Activated CD8-positive, alpha-beta memory T cell treated with anti-CD3 and anti-CD28 coated beads, Interleukin-2, amount 10 ng/mL, durations not matched to agents 7 days and 5 days (primary cell): ENCODE data around the gene PPP4C. TPM values are rescaled to one million over a fixed set of nuclear protein-coding genes. Genes with fewer than 3 reads are reported as not detected.
"Not testable (repeated sequence)": the region's sequence is repeated elsewhere in the genome, so short reads cannot be mapped to it uniquely, and the experiment has no call there.

Experiments used
- ATAC-seq: fragments of 150-1000 bp; cut with Tn5 transposase; one replicate; pipeline ENCODE4 v1.10.0; 2021; ENCODE audit warnings: moderate library complexity
- CTCF ChIA-PET: fragments of 350-600 bp; sonication (Branson Sonifier 250); formaldehyde crosslinking; loops from one replicate; lab custom pipeline; 2021; ENCODE audit warnings: antibody characterized with exemption; lab: Charles Lee
- DNase-seq: peaks from one replicate; pipeline ENCODE4 v3.0.0-alpha.2; 2020
- H3K27ac Mint-ChIP-seq: one replicate; pipeline ENCODE4 v1.8.0; 2021; ENCODE audit warnings: mild to moderate bottlenecking, mixed read lengths
- H3K27me3 Mint-ChIP-seq: one replicate; pipeline ENCODE4 v1.8.0; 2021; ENCODE audit warnings: mixed read lengths
- H3K36me3 Mint-ChIP-seq: one replicate; pipeline ENCODE4 v1.8.0; 2021; ENCODE audit warnings: mild to moderate bottlenecking, mixed read lengths
- H3K4me1 Mint-ChIP-seq: one replicate; pipeline ENCODE4 v1.8.0; 2021; ENCODE audit warnings: mixed read lengths
- H3K4me3 Mint-ChIP-seq: one replicate; pipeline ENCODE4 v1.8.0; 2021; ENCODE audit warnings: mild to moderate bottlenecking, moderate library complexity, mixed read lengths
- H3K9me3 Mint-ChIP-seq: one replicate; pipeline ENCODE4 v1.8.0; 2022; ENCODE audit warnings: low read depth, mixed read lengths
- total RNA-seq, 2 experiments: library from RNA; stranded (reverse); gene quantifications; one replicate each; pipeline ENCODE4 v1.2.3, GENCODE V29; 2021

The PPP4C gene
- total RNA-seq, 2 experiments from 2014 or later, result 149 to 161 TPM

DNA sequence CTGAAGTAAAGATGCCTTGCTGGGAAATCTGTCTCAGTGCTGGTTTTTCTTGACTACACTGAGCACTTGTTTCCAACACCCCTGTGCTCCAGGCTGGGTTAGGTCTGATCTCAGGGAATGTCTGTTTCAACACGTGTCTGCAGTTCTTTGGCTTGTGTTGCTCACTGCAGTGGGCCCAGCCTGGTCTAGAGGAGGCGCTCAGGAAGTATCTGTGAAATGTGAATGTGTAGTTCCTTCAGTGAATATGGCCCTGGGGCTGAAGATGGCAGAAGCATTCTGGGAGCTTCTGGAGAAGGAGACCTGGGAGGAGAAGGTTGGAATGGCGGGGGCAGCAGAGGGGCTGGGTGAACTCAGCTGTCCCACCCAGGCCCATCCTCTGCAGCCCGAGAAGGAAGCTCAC is 28.3 kb downstream of the PPP4C start:
- ATAC-seq (no peak), DNase-seq (no peak)
- CTCF ChIA-PET, result interaction anchor here (3.3 to 5.9 kb wide), 2 partner anchors 8 to 12 kb away, joined by 18 to 38 read pairs; partner anchors contain the start of genes GDPD3 and TBX6
- H3K27me3 Mint-ChIP-seq, result no peaks in the 10 kb centered on the region
- no peaks in the 10 kb centered on the region for H3K9me3 Mint-ChIP-seq
- no peak overlapping the region for H3K27ac Mint-ChIP-seq
- no peaks in the 10 kb centered on the region for H3K4me1 Mint-ChIP-seq
- H3K36me3 Mint-ChIP-seq, result peaks cover 15% of the 10 kb centered on the region
- no peak overlapping the region for H3K4me3 Mint-ChIP-seq

DNA sequence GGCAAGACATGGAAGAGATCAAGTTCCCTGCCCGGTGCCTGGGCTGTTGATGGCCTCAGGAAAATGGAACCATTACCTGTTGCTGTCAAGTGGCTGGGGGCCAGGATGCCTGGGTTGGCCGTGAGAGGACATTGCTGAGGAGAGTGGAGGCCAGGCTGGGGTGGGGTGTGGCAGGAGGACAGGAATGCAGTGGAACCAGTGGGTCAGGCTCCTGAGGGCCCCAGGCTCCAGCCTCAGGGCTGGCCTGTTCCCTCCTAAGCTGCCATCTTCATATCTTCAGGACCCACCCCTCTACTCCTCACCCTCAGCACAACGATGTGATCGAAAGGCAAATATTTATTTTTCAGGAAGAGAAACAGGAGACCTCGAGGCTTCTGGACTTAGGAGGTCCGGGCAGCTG is 28.7 kb downstream of the PPP4C start:
- Mint-ChIP-seq H3K9me3 (no peaks in the 10 kb centered on the region), H3K4me3 (no peak overlapping the region), H3K27ac (no peak overlapping the region), H3K4me1 (no peaks in the 10 kb centered on the region), H3K27me3 (no peaks in the 10 kb centered on the region), H3K36me3 (peaks cover 14% of the 10 kb centered on the region)
- ATAC-seq (no peak), DNase-seq (no peak)
- CTCF ChIA-PET, result interaction anchor here (3.3 to 5.9 kb wide), 2 partner anchors 8 to 12 kb away, joined by 18 to 38 read pairs; partner anchors contain the start of genes GDPD3 and TBX6

DNA sequence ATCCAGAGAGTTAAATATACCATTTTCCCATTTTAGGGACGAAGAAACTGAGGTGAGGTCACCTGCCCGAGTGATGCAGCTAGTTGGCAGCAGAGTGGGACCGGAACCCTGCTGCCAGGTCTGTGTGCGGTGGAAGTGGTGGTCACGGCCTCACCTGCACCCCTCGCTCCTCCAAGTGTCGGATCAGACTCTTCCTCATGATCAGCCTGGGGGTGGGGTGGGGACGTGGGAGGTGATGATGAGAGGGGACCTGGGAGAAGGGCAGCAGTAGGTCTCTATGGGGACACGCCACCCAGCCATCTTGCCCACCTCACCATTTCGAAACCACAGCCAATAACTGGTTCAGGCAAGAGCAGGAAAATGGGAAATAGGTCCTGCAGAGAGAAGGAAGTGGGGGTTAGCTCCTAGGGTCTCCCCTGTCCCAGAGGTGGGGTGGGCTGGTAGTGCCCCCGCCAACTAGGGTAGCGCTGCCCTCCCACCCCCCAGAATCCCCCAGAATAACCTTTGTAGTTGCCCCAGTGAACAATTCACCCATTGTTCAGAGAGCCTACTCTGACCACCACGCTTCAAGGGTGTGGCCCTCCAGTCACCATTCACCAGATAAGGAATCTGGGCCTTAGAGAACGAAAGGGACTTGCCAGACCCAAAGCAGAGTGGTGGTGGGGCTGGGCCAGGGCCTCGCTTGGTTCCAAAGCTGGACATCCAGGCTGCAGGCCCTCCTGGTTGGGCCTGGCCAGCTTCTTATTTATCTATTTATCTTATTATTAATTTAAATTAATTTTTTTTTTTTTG is 32.5 kb downstream of the PPP4C start:
- Mint-ChIP-seq H3K27me3 (no peaks in the 10 kb centered on the region), H3K4me1 (peaks cover 5% of the 10 kb centered on the region), H3K27ac (no peak overlapping the region), H3K36me3 (peaks cover 14% of the 10 kb centered on the region), H3K4me3 (no peak overlapping the region), H3K9me3 (no peaks in the 10 kb centered on the region)
- DNase-seq (no peak), ATAC-seq (no peak)
- CTCF ChIA-PET, result interaction anchor here (0.6 kb wide), 1 partner anchor 14 kb away, joined by 3 read pairs; no protein-coding TSS in a partner anchor

DNA sequence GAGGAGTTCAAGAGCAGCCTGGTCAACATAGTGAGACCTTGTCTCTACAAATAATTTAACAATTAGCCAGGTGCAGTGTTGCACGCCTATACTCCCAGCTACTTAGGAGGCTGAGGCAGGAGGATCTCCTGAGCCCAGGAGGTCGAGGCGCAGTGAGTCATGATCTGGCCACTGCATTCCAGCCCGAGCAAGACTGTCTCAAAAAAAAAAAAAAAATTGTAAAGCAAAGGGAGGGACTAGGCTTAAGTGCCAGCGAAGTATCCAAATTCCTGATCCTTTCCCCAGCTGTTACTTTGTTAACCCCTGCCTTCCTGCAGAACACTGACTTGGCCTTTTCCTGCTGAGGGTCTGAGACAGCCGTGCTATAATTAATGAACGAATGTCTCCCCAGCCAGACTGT is 34.9 kb downstream of the PPP4C start:
- Mint-ChIP-seq H3K9me3 (no peaks in the 10 kb centered on the region), H3K27ac (no peak overlapping the region), H3K27me3 (no peaks in the 10 kb centered on the region), H3K36me3 (peaks cover 5% of the 10 kb centered on the region), H3K4me1 (peaks cover 11% of the 10 kb centered on the region), H3K4me3 (no peak overlapping the region)
- DNase-seq (no peak), ATAC-seq (no peak)
- CTCF ChIA-PET, result interaction anchor here (2.2 to 4.9 kb wide), 2 partner anchors 19 to 37 kb away, joined by 6 to 44 read pairs; partner anchors contain the start of gene TBX6

DNA sequence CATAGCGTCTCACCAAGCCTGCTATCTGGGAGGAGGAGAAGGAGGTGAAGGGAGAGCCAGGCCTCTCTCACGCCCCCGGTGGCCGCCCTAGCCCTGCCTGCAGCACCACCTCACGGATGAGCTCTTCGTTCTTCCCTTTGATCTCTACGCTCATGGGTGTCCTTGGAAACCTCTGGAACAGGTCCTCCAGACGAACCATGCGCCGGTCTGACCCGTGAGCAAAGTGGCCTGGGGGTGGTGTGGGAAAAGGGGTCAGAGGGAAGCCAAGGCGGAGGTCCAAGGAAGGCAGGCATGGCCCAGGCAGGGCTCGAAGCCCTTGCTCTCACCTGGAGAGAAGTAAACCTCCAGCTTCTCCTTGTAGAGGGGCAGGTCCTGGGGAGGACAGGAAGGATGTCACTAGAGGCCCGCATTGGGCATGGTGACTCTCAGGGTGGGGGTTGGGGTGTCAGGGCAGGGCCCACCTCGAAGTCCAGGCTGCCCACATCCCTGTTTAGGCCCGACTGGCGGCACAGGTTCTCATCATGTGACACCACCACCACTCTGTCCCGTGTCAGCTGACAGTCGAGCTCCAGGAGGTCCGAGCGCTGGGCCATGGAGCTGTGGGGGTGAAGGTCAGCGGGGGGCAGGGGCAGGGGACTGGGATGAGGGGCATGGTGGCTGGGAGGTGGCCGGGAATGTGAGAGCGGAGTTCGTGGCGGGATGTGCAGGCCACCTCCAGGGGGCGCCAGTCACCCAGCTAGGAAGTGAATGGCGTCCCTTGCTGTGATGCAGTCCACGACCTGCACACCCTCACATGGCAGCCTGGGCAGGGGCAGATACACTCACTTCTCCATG is 36.6 kb downstream of the PPP4C start:
- H3K4me1 Mint-ChIP-seq, result peaks cover 11% of the 10 kb centered on the region

DNA sequence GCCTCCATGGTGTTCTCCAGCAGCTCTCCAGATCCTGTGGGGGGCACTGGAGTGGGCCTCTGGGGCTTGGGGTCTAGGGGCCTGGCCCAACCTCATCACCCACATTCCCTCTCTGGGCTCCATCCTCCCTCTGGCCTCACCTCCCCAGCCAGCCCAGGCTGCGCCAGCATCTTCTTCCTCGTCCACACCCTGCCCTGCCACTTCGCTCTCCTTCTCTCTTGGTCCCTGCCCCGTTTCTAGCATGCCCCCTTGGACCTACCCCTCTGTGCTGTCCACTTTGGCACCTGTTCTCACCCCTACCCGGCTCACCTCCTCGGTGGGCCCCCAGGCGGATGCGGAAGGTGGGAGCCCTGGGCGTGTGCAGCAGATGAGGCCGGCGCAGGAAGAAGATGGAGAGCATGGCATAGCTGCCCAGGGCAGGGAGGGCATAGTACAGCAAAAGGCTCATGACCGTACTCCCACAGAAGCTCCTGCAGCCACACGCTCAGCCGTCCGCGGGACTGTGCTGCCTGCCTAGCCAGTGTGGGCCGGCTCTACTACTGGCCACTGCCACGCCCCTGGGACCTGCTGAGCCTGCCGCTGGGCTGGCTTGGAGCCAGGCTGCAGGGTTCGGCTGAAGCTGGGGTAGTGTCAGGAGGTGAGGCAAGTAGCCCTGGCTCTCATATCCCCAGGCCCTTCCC is 37.4 kb downstream of the PPP4C start, which contains the start of gene GDPD3:
GDPD3 (minus strand) TSS at position 507 of the 680 bp plus-strand sequence; CDS start at position 448, 59 bp downstream.
- CTCF ChIA-PET, result interaction anchor here (1.0 to 4.9 kb wide), 19 partner anchors 7 to 515 kb away, joined by 3 to 44 read pairs (median 6); partner anchors contain the start of genes DCTPP1, MAPK3 and TBX6
- ATAC-seq (peak; percentile 21), DNase-seq (no peak)
- no peaks in the 10 kb centered on the region for H3K9me3 Mint-ChIP-seq
- no peak within 1 kb of the TSS for H3K27ac Mint-ChIP-seq
- no peaks in the 10 kb centered on the region for H3K27me3 Mint-ChIP-seq
- H3K36me3 Mint-ChIP-seq, result peaks cover 2% of the 10 kb centered on the region
- no peak within 1 kb of the TSS for H3K4me3 Mint-ChIP-seq
- H3K4me1 Mint-ChIP-seq, result peaks cover 11% of the 10 kb centered on the region

More for the DNA sequence above, 36.6 kb downstream of the PPP4C start:
- no peaks in the 10 kb centered on the region for H3K27me3 Mint-ChIP-seq
- CTCF ChIA-PET, result interaction anchor here (0.8 to 4.9 kb wide), 28 partner anchors 8 to 516 kb away, joined by 3 to 44 read pairs (median 4); partner anchors contain the start of genes DCTPP1, MAPK3 and TBX6
- H3K36me3 Mint-ChIP-seq, result peaks cover 5% of the 10 kb centered on the region
- DNase-seq (peak; percentile 75), ATAC-seq (peak; percentile 70)
- no peak overlapping the region for H3K27ac Mint-ChIP-seq
- H3K4me3 Mint-ChIP-seq, result no peak overlapping the region
- H3K9me3 Mint-ChIP-seq, result no peaks in the 10 kb centered on the region

DNA sequence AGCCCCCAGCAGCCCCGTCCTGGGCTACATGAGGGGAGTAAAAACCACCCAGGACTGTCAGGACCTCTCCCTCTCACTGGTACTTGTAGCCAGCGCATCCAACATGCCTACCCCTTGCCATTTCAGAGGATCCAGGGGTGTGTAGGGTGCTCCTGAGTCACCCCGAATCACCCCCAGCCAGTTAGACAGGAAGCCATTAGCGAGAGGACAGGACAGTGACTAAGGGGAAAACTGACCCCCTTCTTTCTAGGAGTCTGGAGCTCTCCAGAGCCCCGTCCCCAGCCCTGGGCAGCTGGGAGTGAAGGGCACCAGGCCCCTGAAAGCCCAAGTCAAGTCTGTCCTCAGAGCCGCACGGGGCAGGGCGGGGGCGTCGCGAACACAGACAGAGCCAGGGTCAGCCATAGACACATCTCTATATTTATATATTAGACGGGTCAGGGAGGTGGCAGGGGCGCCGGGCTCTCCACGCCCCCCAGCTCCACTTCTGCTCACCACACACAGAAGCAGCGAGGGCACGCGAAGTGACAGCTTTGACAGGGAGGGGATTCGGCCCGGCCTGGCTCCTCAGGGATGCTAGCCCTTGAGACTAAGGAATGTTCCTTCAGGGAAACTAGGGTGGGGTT is 38.0 kb downstream of the PPP4C start:
- Mint-ChIP-seq H3K36me3 (peaks cover 2% of the 10 kb centered on the region), H3K4me3 (no peak overlapping the region), H3K9me3 (no peaks in the 10 kb centered on the region), H3K27ac (no peak overlapping the region), H3K4me1 (peaks cover 11% of the 10 kb centered on the region), H3K27me3 (no peaks in the 10 kb centered on the region)
- CTCF ChIA-PET, result interaction anchor here (1.1 to 4.9 kb wide), 9 partner anchors 11 to 296 kb away, joined by 3 to 44 read pairs (median 9); partner anchors contain the start of genes MAPK3 and TBX6
- DNase-seq, result no peak
- no peak for ATAC-seq

DNA sequence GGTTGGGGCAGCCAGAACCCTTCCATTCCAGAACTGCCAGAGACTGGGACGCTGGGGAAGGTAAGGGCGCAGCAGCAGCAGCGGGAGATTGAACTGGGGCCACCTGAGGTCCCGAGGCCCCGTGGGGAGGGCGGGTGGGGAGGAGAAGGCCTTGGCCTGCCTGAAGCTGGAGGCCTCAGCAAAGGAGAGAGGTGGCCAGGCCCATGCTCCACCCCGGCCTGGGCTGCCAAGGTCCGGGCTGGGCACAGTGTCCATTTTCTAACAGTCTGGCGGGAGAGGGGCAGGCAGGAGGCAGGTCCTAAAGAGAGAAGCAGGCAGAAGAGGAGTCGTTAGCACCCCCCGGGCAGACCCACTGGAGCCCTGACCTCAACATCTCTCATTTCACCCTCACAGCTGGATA is 38.6 kb downstream of the PPP4C start:
- DNase-seq (no peak), ATAC-seq (no peak)
- Mint-ChIP-seq H3K4me3 (no peak overlapping the region), H3K27me3 (no peaks in the 10 kb centered on the region), H3K36me3 (peaks cover 6% of the 10 kb centered on the region), H3K4me1 (peaks cover 12% of the 10 kb centered on the region), H3K27ac (no peak overlapping the region), H3K9me3 (no peaks in the 10 kb centered on the region)
- CTCF ChIA-PET, result interaction anchor here (1.0 to 4.9 kb wide), 5 partner anchors 10 to 29 kb away, joined by 3 to 44 read pairs (median 3); partner anchors contain the start of gene TBX6

DNA sequence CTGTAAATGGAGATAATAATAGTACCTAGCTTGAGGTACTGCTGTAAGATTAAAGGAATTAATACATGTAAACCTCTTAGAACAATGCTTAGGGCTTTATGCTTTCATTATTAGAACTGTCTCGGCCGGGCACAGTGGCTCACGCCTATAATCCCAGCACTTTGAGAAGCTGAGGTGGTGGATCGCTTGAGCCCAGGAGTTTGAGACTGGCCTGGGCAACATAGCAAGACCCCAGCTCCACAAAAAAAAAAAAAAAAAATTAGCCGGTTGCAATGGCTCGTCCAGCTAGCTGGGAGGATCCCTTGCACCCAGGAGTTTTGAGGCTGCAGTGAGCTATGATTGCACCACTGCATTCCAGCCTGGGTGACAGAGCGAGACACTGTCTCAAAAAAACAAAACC is 39.0 kb downstream of the PPP4C start:
- CTCF ChIA-PET, result interaction anchor here (1.0 to 1.3 kb wide), 3 partner anchors 10 to 22 kb away, joined by 3 read pairs; no protein-coding TSS in a partner anchor
- H3K4me1 Mint-ChIP-seq, result peaks cover 13% of the 10 kb centered on the region
- not testable (repeated sequence) for H3K4me3 Mint-ChIP-seq, DNase-seq, H3K27ac Mint-ChIP-seq, H3K27me3 Mint-ChIP-seq, H3K9me3 Mint-ChIP-seq, ATAC-seq, H3K36me3 Mint-ChIP-seq

DNA sequence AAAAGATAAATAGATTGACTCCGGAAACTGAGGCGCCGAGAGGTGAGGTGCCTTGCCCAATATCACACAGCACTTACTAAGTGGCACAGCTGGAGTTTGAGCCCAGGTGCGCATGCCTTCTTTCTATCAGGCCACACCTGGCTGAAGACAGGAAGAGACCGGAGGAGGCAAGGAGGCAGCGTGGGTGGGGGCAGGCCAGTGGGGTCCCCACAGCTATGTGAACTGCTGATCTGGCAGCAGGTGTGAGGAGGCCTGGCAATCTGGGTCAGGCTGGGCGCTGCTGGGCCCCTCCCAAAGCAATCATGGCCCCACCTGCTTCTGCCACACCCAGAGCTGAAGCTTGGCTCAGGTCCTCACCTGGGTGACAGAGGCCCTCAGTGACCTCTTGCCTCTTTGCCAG is 39.4 kb downstream of the PPP4C start:
- ATAC-seq, result no peak
- Mint-ChIP-seq H3K4me3 (no peak overlapping the region), H3K9me3 (no peaks in the 10 kb centered on the region), H3K4me1 (peaks cover 17% of the 10 kb centered on the region), H3K36me3 (peaks cover 8% of the 10 kb centered on the region), H3K27ac (peak overlapping the region; percentile 56), H3K27me3 (no peaks in the 10 kb centered on the region)
- CTCF ChIA-PET, result interaction anchor here (1.0 to 1.3 kb wide), 3 partner anchors 9 to 22 kb away, joined by 3 read pairs; no protein-coding TSS in a partner anchor
- no peak for DNase-seq

DNA sequence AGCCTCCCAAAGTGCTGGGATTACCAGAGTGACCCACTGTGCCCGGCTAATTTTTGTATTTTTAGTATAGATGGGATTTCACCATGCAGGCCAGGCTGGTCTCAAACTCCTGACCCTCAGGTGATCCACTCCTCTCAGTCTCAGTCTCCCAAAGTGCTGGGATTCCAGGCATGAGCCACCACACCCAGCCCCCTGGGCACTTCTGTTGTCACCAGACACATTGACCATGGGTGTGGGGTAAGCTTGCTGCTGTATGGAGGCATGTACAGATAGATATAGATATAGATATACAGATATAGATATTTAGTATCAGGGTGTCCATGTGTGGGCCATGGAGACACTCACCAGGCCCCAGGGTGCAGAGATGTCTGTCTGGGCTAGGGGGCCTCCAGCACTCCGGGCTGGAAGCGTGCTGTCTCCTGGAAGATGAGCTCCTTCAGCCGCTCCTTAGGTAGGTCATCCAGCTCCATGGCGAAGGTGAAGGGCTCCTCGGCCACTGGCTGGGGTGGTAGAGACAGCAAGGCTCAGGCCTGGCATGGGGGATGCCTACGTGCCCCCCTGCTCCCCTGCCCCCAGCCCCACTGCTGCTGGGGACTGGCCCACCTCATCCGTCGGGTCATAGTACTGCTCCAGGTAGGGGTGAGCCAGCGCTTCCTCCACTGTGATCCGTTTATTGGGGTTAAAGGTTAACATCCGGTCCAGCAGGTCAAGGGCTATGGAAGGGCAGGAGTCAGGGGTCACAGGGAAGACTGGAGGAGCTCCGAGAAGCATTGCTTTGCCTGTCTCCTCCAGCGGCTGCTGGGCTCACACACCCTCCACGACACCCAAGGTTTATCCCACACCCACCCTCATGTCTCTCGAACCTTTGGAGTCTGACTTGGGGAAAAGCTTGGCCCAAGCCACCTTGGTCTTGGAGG is 40.8 kb downstream of the PPP4C start:
- Mint-ChIP-seq H3K4me3 (no peak overlapping the region), H3K27ac (no peak overlapping the region), H3K9me3 (no peaks in the 10 kb centered on the region), H3K36me3 (peaks cover 12% of the 10 kb centered on the region), H3K4me1 (peaks cover 28% of the 10 kb centered on the region), H3K27me3 (no peaks in the 10 kb centered on the region)
- no peak for ATAC-seq
- CTCF ChIA-PET, result interaction anchor here (1.1 kb wide), 1 partner anchor 24 kb away, joined by 4 read pairs; the partner anchor contains the start of gene TBX6
- no peak for DNase-seq
